Activated naive CD4-positive, alpha-beta T cell treated with anti-CD3 and anti-CD28 coated beads, Interleukin-2, amount 50 U/mL, for 72 hours (primary cell): ENCODE data around the gene UBE2D2. TPM values are rescaled to one million over a fixed set of nuclear protein-coding genes. Genes with fewer than 3 reads are reported as not detected.
A peak's percentile ranks its signal among the peaks of the same experiment; 100 is the strongest.

Experiments
- ATAC-seq, 2 donors: fragments of 150-1000 bp; cut with Tn5 transposase; 2 replicates each; pipeline ENCODE4 v1.10.0; 2021; ENCODE audit warnings: mild to moderate bottlenecking in 2 of 2, moderate library complexity in 2 of 2
- DNase-seq, 2 donors: peaks; one replicate each; pipeline ENCODE4 v3.0.0; 2021 to 2022; ENCODE audit warnings: low spot score in 2 of 2
- H3K27ac Mint-ChIP-seq, 2 donors: one replicate each; pipeline ENCODE4 v1.8.0; 2022; ENCODE audit warnings: mild to moderate bottlenecking in 2 of 2, mixed read lengths in 2 of 2
- H3K36me3 Mint-ChIP-seq, 2 donors: one replicate each; pipeline ENCODE4 v1.8.0; 2022; ENCODE audit warnings: mixed read lengths in 2 of 2
- H3K9me3 Mint-ChIP-seq, 2 donors: one replicate each; pipeline ENCODE4 v1.8.0; 2022; ENCODE audit warnings: mixed read lengths in 2 of 2
- total RNA-seq, 2 donors: library from RNA; stranded (reverse); gene quantifications; one replicate each; pipeline ENCODE4 v1.2.3, GENCODE V29; 2022

Gene UBE2D2
- total RNA-seq, 2 donors from 2014 or later = 232 to 249 TPM

- H3K36me3 Mint-ChIP-seq = no peaks in the 10 kb centered on the region
- ATAC-seq (no peak), DNase-seq (no peak)
- no peaks in the 10 kb centered on the region for H3K9me3 Mint-ChIP-seq
- H3K27ac Mint-ChIP-seq = no peak overlapping the region
These were observed 108.0 kb downstream of the UBE2D2 start for GRCh38 chr5:139668924-139669661.

GRCh38 chr5:139669662-139670368 is 108.7 kb downstream of the UBE2D2 start:
- peak in 1 of 2 donors; percentile 7 for ATAC-seq
- Mint-ChIP-seq H3K9me3 (no peaks in the 10 kb centered on the region), H3K36me3 (no peaks in the 10 kb centered on the region), H3K27ac (peak overlapping the region in 1 of 2 donors; percentile 44)
- no peak for DNase-seq

- DNase-seq (no peak), ATAC-seq (peak in 1 of 2 donors; percentile 22)
- Mint-ChIP-seq H3K27ac (peak overlapping the region in 1 of 2 donors; percentile 44), H3K9me3 (no peaks in the 10 kb centered on the region), H3K36me3 (no peaks in the 10 kb centered on the region)
These were observed 109.4 kb downstream of the UBE2D2 start for GRCh38 chr5:139670369-139671095.

GRCh38 chr5:139671096-139671841 is 110.1 kb downstream of the UBE2D2 start:
- Mint-ChIP-seq H3K36me3 (no peaks in the 10 kb centered on the region), H3K27ac (no peak overlapping the region), H3K9me3 (no peaks in the 10 kb centered on the region)
- DNase-seq (no peak), ATAC-seq (no peak)

GRCh38 chr5:139675213-139675612 is 114.1 kb downstream of the UBE2D2 start:
- DNase-seq (no peak), ATAC-seq (no peak)
- no peak overlapping the region for H3K27ac Mint-ChIP-seq

GRCh38 chr5:139675825-139676224 is 114.7 kb downstream of the UBE2D2 start:
- no peak for ATAC-seq
- Mint-ChIP-seq H3K36me3 (no peaks in the 10 kb centered on the region), H3K27ac (no peak overlapping the region), H3K9me3 (no peaks in the 10 kb centered on the region)
- no peak for DNase-seq

More at GRCh38 chr5:139675213-139675612, 114.1 kb downstream of the UBE2D2 start:
- no peaks in the 10 kb centered on the region for H3K9me3 Mint-ChIP-seq
- no peaks in the 10 kb centered on the region for H3K36me3 Mint-ChIP-seq

- no peaks in the 10 kb centered on the region for H3K36me3 Mint-ChIP-seq
- no peak for DNase-seq
- no peak for ATAC-seq
- no peak overlapping the region for H3K27ac Mint-ChIP-seq
- H3K9me3 Mint-ChIP-seq = no peaks in the 10 kb centered on the region
These were observed 115.3 kb downstream of the UBE2D2 start for GRCh38 chr5:139676406-139676805.

- ATAC-seq (no peak), DNase-seq (no peak)
- peak overlapping the region in 1 of 2 donors; percentile 91 for H3K27ac Mint-ChIP-seq
- H3K36me3 Mint-ChIP-seq = no peaks in the 10 kb centered on the region
- no peaks in the 10 kb centered on the region for H3K9me3 Mint-ChIP-seq
These were observed 116.0 kb downstream of the UBE2D2 start for GRCh38 chr5:139676951-139677735.

Other genes with a start within 250 kb of the UBE2D2 start
- 100 to 1,000 TPM in 1 of 2 donors, 10 to 100 TPM in 1; 85.7 to 111 TPM for gene PAIP2, start 219.5 kb upstream of the UBE2D2 start, total RNA-seq
- 1 to 10 TPM in 1 of 2 donors, under 1 TPM in 1; 0.25 to 2.3 TPM for gene SLC23A1, start 178.0 kb upstream of the UBE2D2 start, total RNA-seq
- 10 to 100 TPM; 14.2 to 24.1 TPM for gene MZB1, start 171.4 kb upstream of the UBE2D2 start, total RNA-seq
- 1 to 10 TPM; 3.3 to 4.3 TPM for gene PROB1, start 166.2 kb upstream of the UBE2D2 start, total RNA-seq
- gene SPATA24, start 157.2 kb upstream of the UBE2D2 start, total RNA-seq = 1 to 10 TPM; 6.8 to 8.9 TPM
- gene DNAJC18, start 121.8 kb upstream of the UBE2D2 start, total RNA-seq = 10 to 100 TPM; 13.5 to 47.3 TPM
- 1 to 10 TPM in 1 of 2 donors, not detected in 1; 1.9 TPM for gene ECSCR, start 98.6 kb upstream of the UBE2D2 start, total RNA-seq
- gene SMIM33, start 90.3 kb upstream of the UBE2D2 start, total RNA-seq = under 1 TPM; 0.11 to 0.53 TPM
- 100 to 1,000 TPM; 128 to 254 TPM for gene STING1, start 78.6 kb upstream of the UBE2D2 start, total RNA-seq
- 1 to 10 TPM; 1.8 to 3.5 TPM for gene CXXC5, start 87.0 kb downstream of the UBE2D2 start, total RNA-seq
- not detected for gene PSD2, start 234.5 kb downstream of the UBE2D2 start, total RNA-seq